K562 (cell line): ENCODE results near the gene FXYD4. TPM values are rescaled to one million over a fixed set of nuclear protein-coding genes. Genes with fewer than 3 reads are reported as not detected.

Experiments
- ADNP ChIP-seq: fragments of 200-800 bp; sonication (Bioruptor generic); IDR thresholded peaks from 2 replicates; pipeline ENCODE4 v1.6.1; 2016; ENCODE audit warnings: missing genetic modification characterization, missing compliant biosample characterization
- E2F3 ChIP-seq: fragments of 250-450 bp; sonication (Bioruptor Pico); IDR thresholded peaks from 2 replicates; pipeline ENCODE4 v1.4.0; 2020; ENCODE audit warnings: mild to moderate bottlenecking
- ETV1 ChIP-seq: fragments of 450-650 bp; conservative IDR thresholded peaks from 2 replicates; pipeline ENCODE4 v1.6.1; 2016; ENCODE audit warnings: missing genetic modification characterization, control low read depth, low read depth, missing compliant biosample characterization
- ETV6 ChIP-seq, 3 experiments: fragments of 150-350 bp in 1 of 3; sonication (generic) in 1 of 3; formaldehyde crosslinking in 1 of 3; IDR thresholded peaks; 2 replicates each; pipeline versions ENCODE4 v1.6.1 to v1.8.0; 2014 to 2022; ENCODE audit warnings: borderline replicate concordance in 2 of 3, low read depth in 2 of 3, antibody characterized with exemption in 1 of 3, low read length in 1 of 3, mild to moderate bottlenecking in 1 of 3, missing genetic modification reagents in 1 of 3
- FOSL1 ChIP-seq: fragments of 200-800 bp; sonication (Bioruptor generic); conservative IDR thresholded peaks from 2 replicates; pipeline ENCODE4 v1.6.1; 2016; ENCODE audit warnings: missing genetic modification characterization, missing compliant biosample characterization
- HDGF ChIP-seq: fragments of 450-650 bp; IDR thresholded peaks from 2 replicates; pipeline ENCODE4 v1.6.1; 2016
- ILF3 ChIP-seq: fragments of 450-650 bp; IDR thresholded peaks from 2 replicates; pipeline ENCODE4 v1.6.1; 2018; ENCODE audit warnings: antibody characterized with exemption, mild to moderate bottlenecking, moderate library complexity, borderline replicate concordance
- MAZ ChIP-seq, 2 experiments: fragments of 450-650 bp in 1 of 2; sonication (generic) in 1 of 2; formaldehyde crosslinking; IDR thresholded peaks in 1 of 2; conservative IDR thresholded peaks in 1 of 2; 2 replicates each; pipeline versions ENCODE4 v1.4.0 to v1.5.0; 2020; ENCODE audit warnings: mild to moderate bottlenecking in 1 of 2, missing genetic modification reagents in 1 of 2
- MNT ChIP-seq, 2 experiments: fragments of 450-650 bp; conservative IDR thresholded peaks; 2 replicates each; pipeline ENCODE4 v1.6.1; 2017; ENCODE audit warnings: mild to moderate bottlenecking in 2 of 2, moderate library complexity in 2 of 2
- NONO ChIP-seq, 2 experiments: fragments of 200-400 bp in 1 of 2; fragments of 450-650 bp in 1 of 2; formaldehyde crosslinking in 1 of 2; IDR thresholded peaks; 2 replicates each; pipeline ENCODE4 v1.6.1; 2017; ENCODE audit warnings: low read depth in 2 of 2, mild to moderate bottlenecking in 2 of 2, moderate library complexity in 2 of 2, low read length in 1 of 2
- SRF ChIP-seq, 2 experiments: fragments of 250-450, 450-650 bp in 1 of 2; sonication (Bioruptor Pico) in 1 of 2; sonication (generic) in 1 of 2; formaldehyde crosslinking; IDR thresholded peaks; 2 replicates each; pipeline versions ENCODE4 v1.5.0 to v1.5.1; 2020 to 2022; ENCODE audit warnings: mild to moderate bottlenecking in 1 of 2, missing genetic modification reagents in 1 of 2
- TARDBP ChIP-seq: fragments of 450-650 bp; IDR thresholded peaks from 2 replicates; pipeline ENCODE4 v1.6.1; 2016
- ZBTB40 ChIP-seq, 2 experiments: fragments of 450-650 bp in 1 of 2; sonication (generic) in 1 of 2; formaldehyde crosslinking in 1 of 2; IDR thresholded peaks; 2 replicates each; pipeline versions ENCODE4 v1.7.1 to v1.9.0; 2016 to 2022; ENCODE audit warnings: inconsistent platforms in 1 of 2, mild to moderate bottlenecking in 1 of 2, missing genetic modification reagents in 1 of 2
- ZNF174 ChIP-seq: fragments of 250-450 bp; sonication (Bioruptor Pico); IDR thresholded peaks from 2 replicates; pipeline ENCODE4 v1.4.0; 2020; ENCODE audit warnings: mild to moderate bottlenecking
- ZNF408 ChIP-seq: fragments of 250-450 bp; sonication (Bioruptor Pico); IDR thresholded peaks from 2 replicates; pipeline ENCODE4 v1.4.0; 2020; ENCODE audit warnings: low read depth, mild to moderate bottlenecking, moderate library complexity
- polyA plus RNA-seq, 8 experiments: library from polyadenylated mRNA; depleted of rRNA in 4 of 8; stranded (reverse) in 5 of 8; unstranded in 3 of 8; fragments of >200 nt; fragmentation: Nextera tagmentation in 2 of 8; fragmentation: Illumina TruSeq in 1 of 8; extraction: Ambion mirVana in 2 of 8; extraction: Trizol in 1 of 8; gene quantifications; 2 replicates each; pipeline versions ENCODE4 v1.2.1 to v1.2.3, GENCODE V29; 2011 to 2014; ENCODE audit warnings: inconsistent platforms in 1 of 8, missing spikeins in 1 of 8
- total RNA-seq, 7 experiments: library from RNA; depleted of rRNA in 6 of 7; stranded (reverse); fragments of >200 nt in 6 of 7; fragmentation: Illumina TruSeq in 2 of 7; extraction: Trizol in 2 of 7; gene quantifications; 2 replicates each; pipeline versions ENCODE4 v1.2.1 to v1.2.3, GENCODE V29; 2011 to 2021; ENCODE audit warnings: low replicate concordance in 1 of 7

Gene FXYD4
- total and polyA plus RNA-seq, 9 of the 15 experiments (the other 6 are each of a cell fraction or from before 2014, with no cell fraction given), result not detected

GRCh38 chr10:43420369-43421200, 49.1 kb downstream of the FXYD4 start (continued):
- TF ChIP-seq MAZ (CRISPR knock-in tag; conservative IDR thresholded peaks at IDR 0.05 in 1 of 2, IDR thresholded peaks at IDR 0.05 in 1 of 2) (peak; percentile 41 to 45; a peak in 3 of 4 replicates), ETV6 (IDR thresholded peaks at IDR 0.05; ENCODE audit: borderline replicate concordance in 1 of 2, low read depth in 2 of 2, low read length in 1 of 2) (no peak), ETV6 (CRISPR knock-in tag; IDR thresholded peaks at IDR 0.05; ENCODE audit: borderline replicate concordance) (no peak), ADNP (tag) (no peak), ZBTB40 (IDR thresholded peaks at IDR 0.05) (peak; percentile 73), ZBTB40 (CRISPR knock-in tag; IDR thresholded peaks at IDR 0.05) (no peak), E2F3 (CRISPR knock-in tag) (0 out of 2 replicates have a peak, but pooled peaks have one; percentile 28), ILF3 (no peak), ZNF174 (no peak), ETV1 (tag) (0 out of 2 replicates have a peak, but pooled peaks have one; percentile 9), TARDBP (0 out of 2 replicates have a peak, but pooled peaks have one; percentile 28), HDGF (no peak), FOSL1 (tag) (no peak), ZNF408 (CRISPR knock-in tag) (no peak), NONO (IDR thresholded peaks at IDR 0.05; ENCODE audit: low read depth in 2 of 2, low read length in 1 of 2) (no peak), SRF (CRISPR knock-in tag; IDR thresholded peaks at IDR 0.05) (0 out of 4 replicates have a peak, but pooled peaks of 1 of the 2 experiments have one; percentile 3), MNT (conservative IDR thresholded peaks at IDR 0.05) (peak; percentile 74 to 82)
